ENCODE measurements around the gene ASPG.
"Not testable (repeated sequence)": the region's sequence is repeated elsewhere in the genome, so short reads cannot be mapped to it uniquely, and the experiment has no call there.

The ASPG gene

DNA sequence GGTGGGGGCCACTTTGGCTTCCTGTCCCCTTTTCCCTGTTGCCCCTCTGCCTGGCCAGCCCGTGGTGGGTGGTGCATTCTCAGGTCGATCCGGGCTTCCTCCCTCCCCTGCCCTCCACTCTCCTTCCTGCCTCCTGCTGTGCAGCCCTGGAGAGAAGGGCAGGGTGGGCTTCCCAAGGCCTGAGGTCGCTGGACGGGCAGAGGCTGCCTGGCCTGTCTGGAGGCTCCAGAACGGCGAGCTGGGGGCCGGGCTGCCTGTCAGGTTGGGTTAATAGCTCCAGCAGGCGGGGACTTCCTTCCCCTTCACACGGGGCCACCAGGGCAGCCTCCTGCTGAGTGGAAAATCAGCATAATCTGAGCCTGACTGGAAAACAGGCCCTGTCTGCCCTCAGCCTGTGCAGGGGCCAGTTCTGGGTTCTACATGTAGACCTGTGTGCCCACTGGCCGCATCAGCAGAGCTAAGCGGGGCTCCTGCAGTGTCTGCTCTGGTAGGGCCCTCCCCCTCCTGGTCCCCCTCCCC is 64.2 kb downstream of the ASPG start:
- no peak for DNase-seq (ENCODE audit: extremely low read depth, low read depth)
- TF ChIP-seq, protein P1, sequence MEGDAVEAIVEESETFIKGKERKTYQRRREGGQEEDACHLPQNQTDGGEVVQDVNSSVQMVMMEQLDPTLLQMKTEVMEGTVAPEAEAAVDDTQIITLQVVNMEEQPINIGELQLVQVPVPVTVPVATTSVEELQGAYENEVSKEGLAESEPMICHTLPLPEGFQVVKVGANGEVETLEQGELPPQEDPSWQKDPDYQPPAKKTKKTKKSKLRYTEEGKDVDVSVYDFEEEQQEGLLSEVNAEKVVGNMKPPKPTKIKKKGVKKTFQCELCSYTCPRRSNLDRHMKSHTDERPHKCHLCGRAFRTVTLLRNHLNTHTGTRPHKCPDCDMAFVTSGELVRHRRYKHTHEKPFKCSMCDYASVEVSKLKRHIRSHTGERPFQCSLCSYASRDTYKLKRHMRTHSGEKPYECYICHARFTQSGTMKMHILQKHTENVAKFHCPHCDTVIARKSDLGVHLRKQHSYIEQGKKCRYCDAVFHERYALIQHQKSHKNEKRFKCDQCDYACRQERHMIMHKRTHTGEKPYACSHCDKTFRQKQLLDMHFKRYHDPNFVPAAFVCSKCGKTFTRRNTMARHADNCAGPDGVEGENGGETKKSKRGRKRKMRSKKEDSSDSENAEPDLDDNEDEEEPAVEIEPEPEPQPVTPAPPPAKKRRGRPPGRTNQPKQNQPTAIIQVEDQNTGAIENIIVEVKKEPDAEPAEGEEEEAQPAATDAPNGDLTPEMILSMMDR (IDR thresholded peaks at IDR 0.05; ENCODE audit: low read depth, low read length), result no peak

DNA sequence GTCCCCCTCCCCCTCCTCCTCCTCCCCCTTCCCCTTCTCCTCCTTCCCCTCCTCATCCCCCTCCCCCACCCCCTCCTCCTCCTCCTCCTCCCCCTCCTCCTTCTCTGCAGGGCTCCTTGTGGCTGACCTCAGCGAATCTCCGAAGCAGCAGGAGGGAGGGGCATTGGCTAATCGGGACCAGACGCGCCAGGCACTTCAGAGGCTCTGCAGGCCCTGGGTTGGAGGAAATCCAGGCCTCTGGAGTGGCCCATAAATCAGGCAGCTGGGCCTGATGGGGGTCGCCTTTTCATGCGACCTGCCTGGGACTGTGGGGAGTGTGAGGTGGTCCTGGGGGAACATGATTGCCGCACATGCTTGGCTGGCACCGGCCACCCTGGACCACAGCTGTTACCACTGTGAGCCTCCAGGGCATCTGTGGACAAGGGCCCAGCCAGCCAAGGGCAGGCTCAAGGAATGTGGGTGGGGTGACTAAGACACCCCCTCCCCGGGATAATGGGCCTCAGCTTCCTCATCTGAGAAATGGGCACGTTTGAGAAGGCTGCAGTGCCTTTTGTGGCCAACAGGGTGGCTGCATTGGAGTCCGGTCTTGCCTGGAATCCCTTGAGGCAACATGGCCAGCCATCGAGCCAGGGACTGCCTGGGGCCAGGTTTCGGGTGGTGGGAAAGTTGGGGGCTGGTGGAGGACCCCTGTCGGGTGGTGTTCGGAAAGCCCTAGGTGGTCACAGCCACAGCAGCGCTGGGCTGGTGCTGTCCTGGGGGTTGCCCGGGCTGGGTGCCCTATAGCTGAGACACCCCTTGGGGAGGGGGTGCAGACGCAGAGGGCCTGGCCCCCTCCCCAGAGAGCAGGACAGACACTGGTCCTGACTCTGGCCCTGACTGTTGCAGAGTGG is 64.9 kb downstream of the ASPG start:
- DNase-seq (ENCODE audit: extremely low read depth, low read depth), result peak; percentile 23
- TF ChIP-seq, protein P1 (IDR thresholded peaks at IDR 0.05; ENCODE audit: low read depth, low read length), result peak; percentile 8

DNA sequence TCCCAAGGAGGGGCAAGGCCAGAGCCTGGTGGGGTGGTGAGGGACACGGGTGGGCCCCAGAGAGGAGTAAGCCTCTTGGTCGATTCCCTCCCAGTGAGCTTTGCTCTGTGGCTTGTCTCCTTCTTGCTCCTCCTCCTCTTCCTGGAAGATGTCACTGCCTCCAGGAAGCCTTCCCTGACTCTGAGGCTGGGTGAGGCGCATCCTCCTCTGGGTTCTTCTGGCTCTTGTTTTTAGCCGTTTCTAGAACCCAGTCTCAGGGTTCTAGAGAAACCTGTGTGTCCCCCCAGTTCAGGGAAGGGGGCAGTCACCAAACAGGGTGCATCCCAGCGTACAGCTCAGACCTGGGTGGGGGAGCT is 65.5 kb downstream of the ASPG start:
- DNase-seq (ENCODE audit: extremely low read depth, low read depth), result no peak
- TF ChIP-seq, protein P1 (IDR thresholded peaks at IDR 0.05; ENCODE audit: low read depth, low read length), result no peak

DNA sequence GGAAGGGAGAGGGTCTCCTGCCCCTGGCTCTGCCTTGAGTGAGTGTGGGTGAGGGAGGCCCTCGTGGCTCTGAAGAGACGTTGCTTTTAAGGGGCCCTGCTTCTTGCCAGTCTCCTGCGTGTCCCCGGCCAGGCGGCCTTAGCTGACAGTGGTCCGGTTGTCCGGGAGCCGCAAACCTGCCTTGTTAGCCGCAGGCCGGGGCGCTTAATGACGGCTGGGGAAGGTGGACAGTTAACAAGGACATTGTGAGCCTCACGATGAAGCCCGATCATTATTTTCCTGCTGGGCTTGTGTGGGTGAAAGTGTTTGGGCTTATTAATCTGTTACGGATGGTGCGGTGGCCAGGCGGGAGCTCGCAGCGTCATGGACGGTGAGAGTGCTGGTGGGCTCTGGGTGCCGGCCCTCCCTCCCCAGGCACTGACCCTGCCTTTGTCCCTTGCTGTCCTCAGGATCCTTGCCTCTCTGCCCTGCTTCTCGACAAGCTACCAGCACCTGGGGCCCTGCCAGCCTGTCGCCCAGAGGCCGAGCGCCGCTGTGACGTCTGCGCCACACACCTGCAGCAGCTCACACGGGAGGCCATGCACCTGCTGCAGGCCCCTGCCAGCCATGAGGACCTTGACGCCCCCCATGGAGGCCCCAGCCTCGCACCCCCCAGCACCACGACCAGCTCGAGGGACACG is 66.2 kb downstream of the ASPG start:
- no peak for DNase-seq (ENCODE audit: extremely low read depth, low read depth)

DNA sequence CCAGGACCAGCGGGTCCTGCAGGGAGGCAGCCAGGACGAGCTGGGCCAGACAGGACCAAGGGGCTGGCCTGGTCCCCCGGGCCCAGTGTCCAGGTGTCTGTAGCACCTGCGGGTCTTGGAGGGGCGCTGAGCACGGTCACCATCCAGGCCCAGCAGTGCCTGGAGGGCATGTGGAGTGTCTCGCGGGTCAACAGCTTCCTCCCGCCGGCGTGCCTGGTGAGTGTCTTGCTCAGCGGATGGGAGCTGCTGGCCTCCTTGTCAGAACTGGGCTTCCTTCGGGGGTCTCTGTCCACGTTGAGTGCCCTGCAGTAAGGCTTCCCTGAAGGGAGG is 66.7 kb downstream of the ASPG start:
- DNase-seq (ENCODE audit: extremely low read depth, low read depth), result no peak
- TF ChIP-seq, protein P1 (IDR thresholded peaks at IDR 0.05; ENCODE audit: low read depth, low read length), result no peak

More for the DNA sequence above, 66.2 kb downstream of the ASPG start:
- TF ChIP-seq, protein P1 (IDR thresholded peaks at IDR 0.05; ENCODE audit: low read depth, low read length), result no peak

DNA sequence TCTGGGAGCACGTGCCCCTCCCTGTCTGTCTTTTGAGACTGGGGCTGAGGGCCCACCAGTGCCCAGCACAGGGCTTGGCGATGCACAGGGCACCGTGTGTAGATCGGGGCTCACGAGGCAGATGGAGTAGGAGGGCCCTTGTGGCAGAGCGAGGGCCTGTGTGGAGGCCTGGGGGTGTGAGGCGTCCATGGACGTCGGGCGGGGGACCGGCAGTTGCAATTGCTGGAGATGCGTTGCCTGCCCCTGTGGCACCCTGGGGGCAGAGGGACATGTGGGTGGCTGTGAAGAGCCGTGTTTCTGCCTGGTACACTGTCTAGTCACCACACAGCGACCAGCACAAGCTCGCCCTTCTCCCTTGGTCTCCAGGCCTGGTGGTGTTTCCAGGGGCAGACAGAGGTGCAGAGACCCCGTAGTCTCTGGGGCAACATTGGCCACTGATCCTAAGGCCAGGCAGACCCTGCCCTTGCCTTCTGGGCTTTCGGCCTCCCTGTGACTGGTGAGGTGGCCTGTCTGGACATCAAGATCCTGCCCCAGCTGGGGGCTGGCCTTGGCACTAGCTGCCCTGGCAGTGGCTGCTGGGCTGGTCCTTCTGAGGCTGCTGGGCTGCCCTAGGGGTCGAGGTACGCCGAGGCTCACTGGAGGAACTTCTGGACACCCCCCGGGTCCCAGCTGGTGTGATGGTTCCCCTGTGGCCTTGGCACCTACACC is 67.3 kb downstream of the ASPG start:
- no peak for DNase-seq (ENCODE audit: extremely low read depth, low read depth)
- TF ChIP-seq, protein P1 (IDR thresholded peaks at IDR 0.05; ENCODE audit: low read depth, low read length), result no peak

DNA sequence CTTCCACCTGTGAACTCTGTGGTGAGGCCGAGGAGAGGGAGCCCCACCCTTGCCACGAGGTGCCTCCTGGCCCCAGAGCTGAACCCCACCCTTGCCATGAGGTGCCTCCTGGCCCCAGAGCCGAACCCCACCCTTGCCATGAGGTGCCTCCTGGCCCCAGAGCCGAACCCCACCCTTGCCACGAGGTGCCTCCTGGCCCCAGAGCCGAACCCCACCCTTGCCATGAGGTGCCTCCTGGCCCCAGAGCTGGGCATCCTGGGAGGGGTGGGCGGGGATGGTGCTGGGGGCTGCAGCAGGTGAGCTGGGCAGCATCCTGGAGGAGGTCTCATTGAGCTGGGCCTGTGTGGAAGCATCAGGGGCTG is 67.9 kb downstream of the ASPG start:
- not testable (repeated sequence) for DNase-seq (ENCODE audit: extremely low read depth, low read depth)

Data from AG09319 (cell line).